GM21619 (cell line): ENCODE results near the gene C1QL4.
A peak's percentile ranks its signal among the peaks of the same experiment; 100 is the strongest.

Experiments used
- ATAC-seq: cut with Tn5 transposase; IDR thresholded peaks from one replicate; pipeline ENCODE4 v1.9.1; 2021; ENCODE audit not compliant: unreplicated experiment

C1QL4 gene

DNA sequence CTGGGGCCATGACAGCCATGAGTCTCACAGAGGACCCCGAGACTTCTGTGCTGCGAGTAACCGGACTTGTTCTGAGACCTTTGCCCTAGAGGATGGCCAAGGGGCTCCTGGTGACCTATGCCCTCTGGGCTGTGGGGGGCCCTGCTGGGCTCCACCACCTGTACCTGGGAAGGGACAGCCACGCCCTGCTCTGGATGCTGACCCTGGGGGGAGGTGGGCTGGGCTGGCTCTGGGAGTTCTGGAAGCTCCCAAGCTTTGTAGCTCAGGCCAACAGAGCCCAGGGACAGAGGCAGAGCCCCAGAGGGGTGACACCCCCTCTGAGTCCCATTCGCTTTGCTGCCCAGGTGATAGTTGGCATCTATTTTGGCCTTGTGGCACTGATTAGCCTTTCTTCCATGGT lies 11.8 kb upstream of the C1QL4 start:
- no peak for ATAC-seq

DNA sequence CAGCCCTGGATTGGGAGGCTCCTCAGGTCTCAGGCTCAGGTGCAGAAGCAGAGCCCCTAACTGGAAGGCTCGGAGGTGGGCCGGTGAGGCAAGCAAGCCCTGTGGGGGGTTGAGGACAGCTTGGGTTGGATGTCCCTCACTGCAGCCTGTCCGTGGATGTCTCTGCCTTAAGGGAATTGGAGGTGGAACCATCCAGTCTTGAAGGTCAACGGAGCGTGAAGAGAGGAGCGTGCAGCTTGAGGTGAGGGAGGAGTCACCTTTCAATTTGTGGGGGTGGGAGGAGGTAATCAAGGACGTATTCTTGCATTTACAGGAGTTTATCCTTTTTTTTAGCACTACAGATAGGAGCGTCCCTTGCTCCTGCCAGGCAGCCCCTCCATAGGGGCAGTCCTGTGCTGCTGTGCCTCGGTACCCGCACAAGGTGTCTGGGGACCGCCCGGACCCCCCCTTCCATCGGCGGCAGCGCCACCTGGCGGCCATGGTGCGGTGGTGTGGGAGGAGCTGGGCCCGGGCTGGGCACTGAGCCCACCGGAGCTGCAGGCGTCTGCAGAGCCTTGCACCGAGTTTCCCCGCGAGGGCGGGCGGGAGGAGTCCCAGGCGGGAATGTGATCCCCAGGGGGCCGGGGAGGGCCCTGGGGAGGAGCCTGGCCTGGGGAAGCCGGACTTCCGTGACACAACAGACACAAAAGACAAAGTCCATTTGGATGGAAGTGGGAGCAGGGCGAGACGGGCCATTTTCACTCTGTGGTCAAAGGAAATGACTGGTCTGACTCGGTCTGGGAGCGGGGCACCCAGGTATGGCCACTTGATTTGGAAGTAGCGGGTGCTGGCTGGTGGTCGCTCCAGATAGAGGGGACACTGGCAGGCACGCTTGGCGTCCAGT lies 10.6 kb upstream of the C1QL4 start:
- ATAC-seq, result no peak

DNA sequence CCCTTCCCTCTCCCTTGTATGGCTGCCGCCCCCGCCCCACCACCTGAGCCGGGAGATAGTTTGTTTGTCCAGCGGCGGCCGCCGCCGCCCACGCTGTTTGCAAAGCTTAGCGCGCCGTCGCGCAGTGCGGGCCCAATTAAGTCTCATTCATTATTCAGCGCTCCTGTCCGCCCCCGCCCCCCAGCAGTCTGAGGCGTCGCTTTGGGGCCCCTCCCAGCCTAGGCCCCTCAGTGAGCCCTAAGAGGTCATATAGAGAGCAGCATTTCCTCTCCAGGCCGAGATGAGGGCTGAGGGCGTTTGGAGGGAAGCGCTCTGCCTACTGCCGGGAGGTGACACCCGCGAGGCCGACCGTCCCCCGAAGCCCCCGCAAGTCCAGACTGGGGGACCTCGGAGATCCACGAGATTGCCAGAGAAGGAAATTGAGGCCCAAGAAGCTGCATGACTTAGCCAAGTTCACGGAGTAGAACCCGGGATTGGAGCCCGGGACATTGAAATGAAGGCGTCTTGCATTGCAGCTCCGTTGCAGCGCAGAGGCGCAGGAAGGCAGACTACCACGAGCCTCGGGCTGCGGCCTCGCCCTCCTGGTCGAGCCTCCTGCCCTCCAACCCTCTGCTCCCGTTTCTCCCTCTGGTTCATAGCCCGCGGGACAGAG lies 9.8 kb upstream of the C1QL4 start, which contains the start of gene DNAJC22:
Gene DNAJC22, plus strand, starts transcription at position 230 of the 652 bp plus-strand sequence. CDS start 1,985 bp downstream, outside the sequence.
- ATAC-seq, result no peak

DNA sequence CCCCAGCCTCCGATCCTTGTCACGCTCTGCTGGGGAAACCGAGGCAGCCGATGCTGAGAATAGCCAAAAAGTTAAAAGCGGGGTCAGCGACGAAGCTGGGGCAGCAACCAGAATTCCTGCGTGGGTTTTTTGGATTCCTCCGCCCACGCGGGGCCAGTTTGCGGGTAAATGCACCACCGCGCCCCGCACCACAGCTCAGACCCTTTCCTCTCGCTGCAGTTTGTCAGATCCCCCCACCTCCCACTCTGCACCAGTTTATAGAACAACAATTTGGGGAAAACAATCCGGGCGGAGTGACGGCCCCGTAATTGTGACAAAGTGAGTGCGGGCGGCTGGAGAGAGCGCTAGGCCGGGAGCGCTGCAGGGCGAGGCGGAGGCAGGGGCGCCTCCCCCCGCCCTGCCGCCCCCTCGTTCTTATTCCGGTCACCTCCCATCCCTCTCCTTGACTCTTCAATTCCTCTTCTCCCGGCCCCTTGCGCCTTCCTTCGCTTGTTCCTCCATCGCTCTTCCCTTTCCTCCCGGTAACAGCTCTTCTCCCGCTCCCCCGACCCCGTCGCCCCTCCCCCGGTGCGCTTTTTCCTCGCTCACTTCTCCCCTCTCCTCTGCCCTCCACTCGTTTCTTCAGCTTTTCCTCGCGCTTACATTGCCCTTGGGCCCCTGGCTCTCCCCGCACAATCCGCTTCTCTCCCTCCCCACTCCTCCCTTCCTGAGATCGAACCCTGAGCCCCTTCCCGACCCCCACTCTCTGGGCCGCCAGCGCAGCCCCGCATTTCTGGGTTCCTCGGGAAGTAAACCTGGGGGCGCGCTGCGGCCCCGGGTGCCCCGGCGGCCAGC lies 9.1 kb upstream of the C1QL4 start:
- ATAC-seq, result no peak

DNA sequence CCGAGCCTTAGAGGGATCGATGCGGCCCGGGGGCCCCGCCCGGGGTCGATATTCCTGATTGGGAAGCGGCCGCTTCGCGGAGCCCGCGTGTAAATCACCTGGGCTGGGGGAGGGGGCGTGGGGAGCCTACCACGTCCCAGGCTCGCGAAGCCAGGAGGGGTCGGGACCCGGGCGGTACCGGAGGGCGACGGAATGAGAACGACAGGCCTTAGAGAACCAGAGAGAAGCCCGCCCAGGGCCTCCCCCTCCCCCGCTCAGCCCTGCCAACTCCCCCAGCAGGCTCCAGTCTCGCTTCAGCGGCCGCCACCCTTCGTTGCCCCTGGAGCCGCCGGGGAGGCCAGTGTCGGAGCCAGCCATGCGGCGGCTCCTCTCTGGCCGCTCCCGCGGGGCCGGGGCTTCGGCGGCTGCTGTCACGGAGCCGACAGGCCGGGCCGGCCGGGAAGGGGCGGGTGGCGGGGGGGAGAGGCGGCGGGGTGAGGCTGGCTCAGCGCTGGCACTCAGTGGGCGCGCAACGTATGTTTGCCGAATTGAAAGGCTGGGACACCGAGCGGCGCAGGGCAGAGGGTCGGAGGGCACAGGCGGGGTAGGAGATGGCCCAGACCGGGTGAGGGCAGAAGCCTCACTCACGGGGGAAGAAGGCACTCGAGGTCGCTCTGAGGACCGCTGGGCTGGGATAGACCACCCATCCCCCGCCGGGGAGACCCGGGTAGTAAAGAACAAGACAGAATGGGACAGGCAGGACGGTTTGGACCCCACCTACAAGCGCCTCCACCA lies 8.2 kb upstream of the C1QL4 start:
- ATAC-seq, result peak; percentile 40

DNA sequence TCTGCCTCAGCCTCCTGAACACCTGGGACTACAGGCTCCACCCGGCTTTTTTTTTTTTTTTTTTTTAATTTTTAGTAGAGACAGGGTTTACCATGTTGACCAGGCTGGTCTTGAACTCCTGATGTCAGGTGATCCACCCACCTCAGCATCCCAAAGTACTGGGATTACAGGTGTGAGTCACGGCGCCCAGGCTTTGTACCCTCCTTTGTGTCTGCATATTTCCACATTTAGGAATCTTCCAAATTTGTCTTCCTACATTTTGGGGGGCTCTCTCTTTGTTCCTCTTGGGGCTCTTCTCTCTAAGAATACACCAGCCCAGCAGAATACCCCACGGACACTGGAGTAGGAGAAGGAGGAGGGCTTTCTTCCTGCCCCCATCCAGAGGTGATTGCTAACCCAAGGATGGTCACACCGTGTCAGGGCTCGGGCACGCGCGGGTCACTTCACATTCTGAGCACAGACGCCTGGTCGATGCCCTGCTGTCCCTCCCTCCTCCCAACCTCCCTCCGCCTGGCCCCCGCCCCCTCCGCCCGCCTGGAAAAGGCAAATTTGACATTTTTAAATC lies 7.6 kb upstream of the C1QL4 start:
- no peak for ATAC-seq

DNA sequence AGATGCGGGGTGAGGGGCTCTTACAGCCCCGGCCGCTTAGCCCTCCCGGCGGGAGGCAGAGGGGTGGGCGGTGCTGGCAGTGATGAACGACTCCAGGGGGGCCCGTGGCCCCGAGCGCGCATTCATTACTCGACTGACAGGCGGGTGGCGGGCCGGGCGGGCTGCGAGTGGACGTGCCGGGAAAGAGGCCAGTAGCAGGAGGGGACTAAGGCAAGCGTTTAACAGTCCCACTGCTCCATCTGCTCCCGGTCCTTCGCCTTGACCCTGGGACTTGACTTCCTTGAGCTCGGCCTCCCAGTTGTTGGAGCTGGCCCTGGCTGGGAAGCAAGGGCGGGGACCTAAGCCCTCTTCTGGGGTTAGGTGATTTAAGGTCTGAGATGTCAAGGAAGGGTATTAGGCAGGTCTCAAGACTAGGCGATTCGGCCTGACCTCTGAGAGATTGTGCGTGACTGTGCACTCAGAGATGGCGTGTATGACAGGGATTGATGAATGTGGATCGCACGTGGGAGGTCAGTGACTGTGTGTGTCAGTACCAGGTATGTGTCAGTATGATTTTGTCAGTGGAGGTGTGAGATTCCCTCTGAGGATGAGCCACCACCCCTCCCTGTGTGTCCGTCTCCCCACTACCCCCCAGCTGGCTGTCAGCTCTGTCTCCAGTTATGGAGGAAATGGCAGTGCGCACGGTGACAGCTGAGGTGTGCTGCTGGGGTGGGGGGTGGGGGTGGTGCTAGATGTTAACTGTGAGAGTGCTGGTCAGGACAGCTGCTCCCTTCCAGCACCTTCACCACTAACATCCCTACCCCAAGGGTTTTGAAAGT lies 6.1 kb upstream of the C1QL4 start:
- ATAC-seq, result no peak

DNA sequence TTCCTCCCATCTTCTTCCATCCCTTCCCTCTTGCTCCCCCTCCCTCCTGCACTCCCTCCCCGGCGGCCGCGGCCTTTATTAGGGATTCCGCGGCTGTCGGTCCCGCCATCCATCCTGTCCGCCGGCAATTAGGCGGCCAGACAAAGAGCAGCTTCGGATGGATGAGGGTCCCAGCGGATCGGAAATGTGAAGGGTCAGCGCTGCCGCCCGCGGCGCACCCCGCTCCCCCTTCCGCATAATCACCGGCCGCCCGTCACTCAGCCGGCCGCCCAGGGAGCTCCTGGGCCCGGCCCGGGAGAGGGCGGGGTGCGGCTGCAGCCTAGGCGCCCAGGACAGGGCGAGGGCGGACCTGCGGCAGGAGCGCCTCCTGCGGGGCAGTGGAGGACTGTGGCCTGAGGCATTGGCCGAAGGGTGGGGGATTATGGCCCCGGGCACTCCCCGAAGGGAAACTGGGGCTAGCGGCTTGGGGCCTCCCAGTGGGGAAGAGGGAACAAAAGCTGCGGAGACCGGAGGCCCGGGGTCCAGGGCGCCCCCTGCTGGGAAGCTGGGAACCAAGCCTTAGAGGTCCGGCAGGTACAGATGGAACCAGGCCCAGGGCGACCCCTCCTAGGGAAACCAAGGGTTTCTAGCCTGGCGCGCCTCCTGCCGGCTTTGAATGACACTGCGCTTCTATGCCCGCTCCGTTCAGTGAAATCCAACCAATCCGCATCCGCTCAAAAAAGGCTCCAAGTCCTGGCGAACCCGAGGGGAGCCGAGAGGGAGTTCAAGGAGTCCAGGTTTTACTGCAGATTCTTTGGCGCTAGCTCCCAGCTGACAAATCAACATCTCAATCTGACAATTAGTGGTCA lies 5.3 kb upstream of the C1QL4 start:
- peak; percentile 56 for ATAC-seq

DNA sequence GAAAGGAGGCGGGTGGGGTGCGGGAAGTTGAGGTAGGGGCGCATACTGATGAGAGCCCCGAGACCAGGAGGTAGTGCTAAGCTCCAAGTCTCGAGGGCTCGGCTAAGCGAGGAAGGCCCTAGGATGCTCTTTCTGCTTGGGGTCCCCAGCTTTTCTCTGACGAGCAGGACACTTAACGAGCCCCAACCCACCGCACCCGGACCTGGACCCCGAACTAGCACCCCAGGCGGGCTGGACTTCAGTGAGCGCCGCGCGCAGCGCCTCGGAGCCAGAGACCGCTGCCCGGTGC lies 4.7 kb upstream of the C1QL4 start:
- no peak for ATAC-seq

DNA sequence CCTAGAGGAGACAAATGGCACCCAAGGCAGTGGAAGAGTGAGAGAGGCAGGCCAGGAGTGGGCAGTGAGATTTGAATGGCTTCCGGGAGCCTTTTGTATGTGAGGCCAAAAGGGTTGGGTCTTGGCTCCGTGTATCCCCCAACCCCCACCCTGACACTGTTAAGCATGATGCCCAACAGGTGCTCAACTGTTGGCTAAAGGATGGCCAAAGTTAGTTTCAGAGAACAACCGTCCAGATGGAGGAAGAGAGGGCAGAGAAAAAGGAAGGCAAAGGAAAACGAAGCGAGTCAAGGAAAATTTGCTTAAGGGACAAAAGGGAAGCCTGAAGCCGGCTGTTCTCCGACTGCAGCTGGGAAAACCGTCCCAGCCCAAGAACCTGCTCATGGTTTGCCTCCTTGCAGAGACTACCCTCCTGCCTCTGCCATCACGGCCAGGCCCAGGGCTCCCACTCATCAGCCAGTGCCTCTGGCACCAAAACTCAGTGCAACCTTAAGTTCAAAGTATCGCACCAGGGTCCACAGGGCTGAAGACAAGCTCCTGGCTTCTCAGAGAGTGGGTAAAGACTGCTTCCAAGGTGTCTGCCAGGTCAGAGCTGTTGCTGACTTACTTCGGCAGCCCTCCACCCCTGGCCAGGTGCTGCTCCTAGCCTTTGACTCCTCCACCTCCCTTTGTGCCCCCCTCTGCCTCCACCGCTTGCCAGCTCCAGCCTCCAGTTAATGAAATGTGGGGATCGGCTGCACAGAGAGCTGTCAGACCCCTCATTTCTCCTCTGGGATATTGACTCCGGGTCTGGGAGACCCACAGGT lies 4.2 kb upstream of the C1QL4 start:
- ATAC-seq, result no peak

DNA sequence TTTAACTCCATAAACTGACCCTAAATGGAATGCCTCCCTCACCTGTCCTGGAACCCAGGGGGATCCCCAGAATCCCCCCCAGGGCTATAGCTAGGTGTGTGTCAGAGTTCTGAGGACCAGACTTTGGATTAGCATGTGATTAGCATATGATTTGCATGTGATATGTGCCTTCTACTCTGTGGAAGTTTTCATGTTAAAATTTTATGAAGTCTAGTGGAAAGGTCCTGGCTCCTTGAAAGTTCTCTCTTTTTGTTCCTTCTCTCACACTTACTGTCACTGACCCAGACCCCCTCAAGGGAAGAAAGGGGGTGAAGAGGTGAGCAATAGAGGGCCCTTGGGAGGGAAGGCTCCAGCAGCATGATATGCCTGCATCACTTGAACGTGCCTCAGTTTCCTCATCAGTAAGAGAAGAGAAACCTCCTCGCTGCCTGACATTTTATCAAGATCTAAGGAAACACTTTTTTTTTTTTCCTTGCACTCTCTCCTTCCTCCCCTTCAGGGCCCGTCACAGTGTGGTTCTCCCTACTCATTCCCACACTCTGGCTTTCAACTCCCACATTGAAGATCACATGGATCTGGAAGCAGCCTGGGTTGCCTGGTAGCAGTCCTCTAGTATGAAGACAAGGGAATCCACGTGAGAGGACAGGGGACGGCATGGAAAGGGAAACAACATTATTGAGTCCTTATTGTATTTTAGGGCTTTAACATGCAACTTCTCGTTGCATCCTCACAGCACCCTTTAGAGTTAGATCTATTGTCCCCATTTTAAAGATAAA lies 3.3 kb upstream of the C1QL4 start:
- ATAC-seq, result no peak

DNA sequence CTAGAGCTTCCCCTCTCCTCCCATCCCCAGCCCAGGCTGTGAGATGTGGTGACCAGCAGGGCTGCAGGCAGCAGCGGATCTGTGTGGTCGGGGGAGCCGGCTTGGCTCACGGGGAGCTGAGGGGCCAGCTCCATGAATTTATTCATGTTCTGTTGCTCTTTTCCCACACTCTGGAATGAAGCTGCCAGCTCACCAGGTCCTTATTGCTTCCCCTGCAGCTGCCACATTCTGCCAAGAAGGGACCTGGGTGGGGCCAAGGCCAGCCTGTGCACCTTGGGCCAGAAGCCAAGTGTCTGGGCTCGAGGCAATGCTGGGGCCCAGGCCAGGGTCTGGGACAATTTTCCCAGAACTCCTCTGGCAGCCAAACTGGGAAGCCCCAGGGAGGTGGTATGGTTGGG lies 2.5 kb upstream of the C1QL4 start:
- no peak for ATAC-seq

DNA sequence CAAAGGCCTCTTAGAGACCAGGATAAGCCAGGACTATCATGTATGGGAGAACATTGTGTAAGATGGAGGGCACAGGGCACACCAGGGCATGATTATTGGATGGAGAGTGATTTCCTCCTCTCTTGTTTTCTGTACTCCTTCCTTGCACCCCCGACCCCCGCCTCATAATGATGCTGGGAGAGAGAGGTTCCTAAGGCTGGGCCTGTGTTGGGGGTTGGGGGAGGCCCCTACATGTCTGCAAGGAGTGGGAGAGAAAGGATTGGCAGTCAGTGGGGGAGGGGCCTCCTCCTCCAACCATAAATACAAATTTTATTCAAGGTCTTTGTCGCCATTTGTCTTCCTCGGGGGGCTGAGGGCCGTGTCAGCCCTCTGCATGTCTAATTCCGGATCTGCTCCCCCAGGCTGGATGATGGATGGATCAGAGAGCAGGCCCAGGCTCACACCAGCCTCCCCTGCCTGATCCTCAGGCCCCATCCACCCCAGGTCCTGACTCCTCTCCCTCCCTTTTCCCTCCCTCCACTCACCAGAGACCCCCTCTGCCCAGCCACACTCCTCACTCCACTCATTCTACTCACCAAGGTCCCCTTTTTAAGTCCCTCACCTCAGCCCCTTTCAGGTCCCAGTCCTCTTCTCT lies 2.0 kb upstream of the C1QL4 start:
- no peak for ATAC-seq

DNA sequence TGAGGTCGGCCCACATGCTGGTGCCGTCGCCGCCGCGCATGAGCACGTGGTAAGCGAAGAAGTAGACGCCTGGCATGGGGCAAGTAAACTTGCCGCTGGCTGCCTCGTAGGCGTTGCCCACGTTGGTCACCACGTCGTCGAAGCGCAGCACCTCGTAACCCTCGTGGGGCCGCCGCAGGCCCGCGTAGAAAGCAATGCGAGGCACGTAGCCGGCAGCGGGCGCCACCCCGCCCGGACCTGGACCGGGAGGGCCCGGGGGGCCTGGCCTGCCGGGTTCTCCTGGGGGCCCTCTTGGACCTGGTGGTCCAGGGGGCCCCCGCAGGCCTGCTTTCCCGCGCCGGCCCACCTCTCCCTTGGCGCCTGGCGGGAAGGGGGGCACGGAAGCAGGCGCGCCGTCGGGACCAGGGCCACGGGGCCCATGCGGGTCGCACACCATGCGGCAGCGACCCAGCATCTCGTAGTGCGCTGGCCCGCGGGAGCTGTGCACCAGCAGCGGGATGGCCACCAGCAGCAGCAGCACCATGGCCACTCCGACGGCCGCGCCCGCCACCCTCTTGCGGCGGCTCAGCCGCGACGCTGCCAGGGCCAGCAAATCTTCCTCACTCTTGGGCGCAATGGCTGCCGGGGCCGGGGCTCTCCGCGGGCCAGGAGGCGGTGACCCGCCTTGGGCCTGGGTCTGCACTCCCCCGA lies 888 bp downstream of the C1QL4 start:
- no peak for ATAC-seq

DNA sequence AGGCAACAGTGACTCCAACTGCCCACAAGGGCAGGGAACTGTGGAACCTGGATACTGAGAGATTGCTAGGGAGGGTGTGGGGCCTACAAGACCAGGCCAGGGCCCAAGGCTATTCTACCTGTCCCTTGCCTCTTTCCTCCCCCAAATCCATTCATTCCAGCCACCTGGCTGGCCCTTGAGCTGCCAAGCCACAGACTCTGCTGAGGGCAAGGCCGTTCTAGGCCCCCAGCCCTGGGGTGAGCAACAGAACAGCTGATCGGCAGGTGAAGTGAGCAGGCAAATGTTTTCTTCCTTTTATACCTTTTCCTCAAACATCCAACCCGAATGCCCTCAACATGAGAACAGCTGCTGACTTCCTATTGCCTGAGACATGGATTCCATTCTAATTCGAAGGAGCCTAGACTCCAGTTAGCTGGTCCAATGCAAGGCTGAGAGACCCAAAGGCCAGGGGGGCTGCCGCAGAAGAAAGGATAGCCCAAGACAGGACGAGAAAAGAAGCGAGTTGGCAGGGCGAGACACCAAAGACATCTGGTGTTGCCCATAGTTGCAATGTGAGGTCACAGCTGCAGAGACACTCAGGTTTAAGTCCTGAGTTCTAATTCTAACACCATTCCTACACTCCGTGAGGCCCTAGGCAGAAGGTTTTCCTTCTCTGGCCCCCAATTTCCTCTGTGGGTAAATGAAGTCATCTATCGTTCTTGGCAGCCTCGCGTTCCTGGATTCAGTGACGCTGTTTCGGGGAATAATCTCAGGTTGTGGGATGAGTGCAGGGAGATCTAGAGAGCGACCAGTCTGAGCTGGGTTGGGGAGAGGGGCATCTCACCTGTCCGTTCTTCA lies 1.7 kb downstream of the C1QL4 start:
- no peak for ATAC-seq
